Measurements from ENCODE around the gene KPNA3. TPM values are rescaled to one million over a fixed set of nuclear protein-coding genes. Genes with fewer than 3 reads are reported as not detected.
A peak's percentile ranks its signal among the peaks of the same experiment; 100 is the strongest.

Gene KPNA3
- total and polyA plus RNA-seq, 2 experiments from 2014 or later = 23.8 to 32.6 TPM

- H3K4me3 ChIP-seq = no peak overlapping the region
- H3K4me1 ChIP-seq (ENCODE audit: low read depth) = no peaks in the 10 kb centered on the region
- H3K27me3 ChIP-seq = no peaks in the 10 kb centered on the region
- H3K9me3 ChIP-seq (ENCODE audit: low read depth) = no peaks in the 10 kb centered on the region
- no peak overlapping the region for H3K27ac ChIP-seq
- H3K36me3 ChIP-seq = no peaks in the 10 kb centered on the region
- no peak for DNase-seq (ENCODE audit: low read depth in 1 of 2, low spot score in 1 of 2)
- TF ChIP-seq CTCF (IDR thresholded peaks at IDR 0.05; ENCODE audit: low read depth, low read length) = no peak
Observed at GRCh38 chr13:49760558-49760957, 31.9 kb downstream of the KPNA3 start.

- no peak overlapping the region for H3K4me3 ChIP-seq
- no peaks in the 10 kb centered on the region for H3K27me3 ChIP-seq
- H3K27ac ChIP-seq = no peak overlapping the region
- TF ChIP-seq CTCF (IDR thresholded peaks at IDR 0.05; ENCODE audit: low read depth, low read length) = no peak
- no peaks in the 10 kb centered on the region for H3K9me3 ChIP-seq (ENCODE audit: low read depth)
- peak in 1 of 2 donors; percentile 3 for DNase-seq (ENCODE audit: low read depth in 1 of 2, low spot score in 1 of 2)
- no peaks in the 10 kb centered on the region for H3K4me1 ChIP-seq (ENCODE audit: low read depth)
- no peaks in the 10 kb centered on the region for H3K36me3 ChIP-seq
Observed at GRCh38 chr13:49759503-49759902, 33.0 kb downstream of the KPNA3 start.

- TF ChIP-seq CTCF (IDR thresholded peaks at IDR 0.05; ENCODE audit: low read depth, low read length) = no peak
- Histone ChIP-seq H3K4me3 (no peak overlapping the region), H3K27ac (no peak overlapping the region), H3K9me3 (ENCODE audit: low read depth) (no peaks in the 10 kb centered on the region), H3K4me1 (ENCODE audit: low read depth) (no peaks in the 10 kb centered on the region), H3K27me3 (no peaks in the 10 kb centered on the region), H3K36me3 (no peaks in the 10 kb centered on the region)
- DNase-seq (ENCODE audit: low read depth in 1 of 2, low spot score in 1 of 2) = no peak
Observed at GRCh38 chr13:49756263-49756662, 36.2 kb downstream of the KPNA3 start.

GRCh38 chr13:49754146-49754545 lies 38.3 kb downstream of the KPNA3 start:
- Histone ChIP-seq H3K27ac (no peak overlapping the region), H3K9me3 (ENCODE audit: low read depth) (no peaks in the 10 kb centered on the region), H3K27me3 (no peaks in the 10 kb centered on the region), H3K4me1 (ENCODE audit: low read depth) (no peaks in the 10 kb centered on the region), H3K36me3 (no peaks in the 10 kb centered on the region), H3K4me3 (no peak overlapping the region)
- no peak for DNase-seq (ENCODE audit: low read depth in 1 of 2, low spot score in 1 of 2)
- no peak for TF ChIP-seq CTCF (IDR thresholded peaks at IDR 0.05; ENCODE audit: low read depth, low read length)

- no peak for DNase-seq (ENCODE audit: low read depth in 1 of 2, low spot score in 1 of 2)
- no peaks in the 10 kb centered on the region for H3K9me3 ChIP-seq (ENCODE audit: low read depth)
Observed at GRCh38 chr13:49749848-49750247, 42.6 kb downstream of the KPNA3 start.

More at GRCh38 chr13:49749848-49750247, 42.6 kb downstream of the KPNA3 start:
- Histone ChIP-seq H3K4me3 (no peak overlapping the region), H3K27ac (no peak overlapping the region), H3K36me3 (no peaks in the 10 kb centered on the region), H3K27me3 (no peaks in the 10 kb centered on the region), H3K4me1 (ENCODE audit: low read depth) (no peaks in the 10 kb centered on the region)
- TF ChIP-seq CTCF (IDR thresholded peaks at IDR 0.05; ENCODE audit: low read depth, low read length) = no peak
